NOMO-1 treated with dmso at 0.1 percent for 144 hours (cell line): Measurements from ENCODE around the gene KRT72.

ENCODE experiments used
- DNase-seq: peaks from one replicate; lab custom pipeline; 2025; ENCODE audit not compliant: unreplicated experiment; lab: John Stamatoyannopoulos, UW

KRT72 gene

GRCh38 chr12:52551216-52551865 lies 49.9 kb downstream of the KRT72 start:
- no peak for DNase-seq

GRCh38 chr12:52546126-52546525 lies 55.1 kb downstream of the KRT72 start:
- DNase-seq: no peak

- DNase-seq: no peak
Measured at GRCh38 chr12:52543985-52544883, 57.0 kb downstream of the KRT72 start.

GRCh38 chr12:52542785-52543318 lies 58.4 kb downstream of the KRT72 start:
- no peak for DNase-seq

- DNase-seq: no peak
Measured at GRCh38 chr12:52542157-52542556, 59.1 kb downstream of the KRT72 start.

GRCh38 chr12:52541709-52542108 lies 59.6 kb downstream of the KRT72 start:
- no peak for DNase-seq

GRCh38 chr12:52540531-52540930 lies 60.7 kb downstream of the KRT72 start:
- DNase-seq: no peak

GRCh38 chr12:52539821-52540173 lies 61.5 kb downstream of the KRT72 start:
- no peak for DNase-seq

- DNase-seq: no peak
Measured at GRCh38 chr12:52539083-52539820, 62.0 kb downstream of the KRT72 start.

GRCh38 chr12:52537101-52537500 lies 64.2 kb downstream of the KRT72 start:
- DNase-seq: no peak
